Lower leg skin (tissue), 4 donors: Measurements from ENCODE around the gene KDM5C. TPM values are rescaled to one million over a fixed set of nuclear protein-coding genes. Genes with fewer than 3 reads are reported as not detected.

Source experiments
- DNase-seq, 2 donors: peaks; one replicate each; pipeline ENCODE4 v3.0.0-alpha.2; 2019; ENCODE audit warnings: low spot score in 2 of 2
- H3K4me3 ChIP-seq: fragments of 200-600 bp; sonication (generic); 2 replicates; pipeline ENCODE4 v1.5.1; 2017; ENCODE audit warnings: mild to moderate bottlenecking, low read depth; ENCODE audit not compliant: poor library complexity, severe bottlenecking
- POLR2A ChIP-seq, 2 donors: fragments of 450-650 bp; IDR thresholded peaks; one replicate each; pipeline ENCODE4 v1.6.1; 2016 to 2017; ENCODE audit warnings: antibody characterized with exemption in 2 of 2, mild to moderate bottlenecking in 1 of 2, moderate library complexity in 1 of 2
- WGBS, 2 donors: methylation state at CpG; one replicate each; pipeline ENCODE4 v1.1.5; 2018; 5-methylcytosine and 5-hydroxymethylcytosine counted together
- intact Hi-C: fragments of 100-400 bp; cut with DNase I; formaldehyde crosslinking; loops from one replicate; pipeline ENCODE4 v1.15.0; 2023; ENCODE audit warnings: low total_unique reads
- total RNA-seq, 4 donors: library from RNA; depleted of rRNA; stranded (reverse); fragments of >200 nt; gene quantifications; one replicate each; pipeline ENCODE4 v1.1.0, GENCODE V29; 2016
- TF ChIP-seq, protein P1 (sequence below), 3 donors: fragments of 450-650 bp; IDR thresholded peaks; one replicate each; pipeline ENCODE4 v1.5.1; 2016; ENCODE audit warnings: antibody characterized with exemption in 3 of 3, mild to moderate bottlenecking in 3 of 3, moderate library complexity in 2 of 3

Gene KDM5C
- total RNA-seq, 4 donors from 2014 or later: 81.8 to 210 (median 145) TPM

DNA sequence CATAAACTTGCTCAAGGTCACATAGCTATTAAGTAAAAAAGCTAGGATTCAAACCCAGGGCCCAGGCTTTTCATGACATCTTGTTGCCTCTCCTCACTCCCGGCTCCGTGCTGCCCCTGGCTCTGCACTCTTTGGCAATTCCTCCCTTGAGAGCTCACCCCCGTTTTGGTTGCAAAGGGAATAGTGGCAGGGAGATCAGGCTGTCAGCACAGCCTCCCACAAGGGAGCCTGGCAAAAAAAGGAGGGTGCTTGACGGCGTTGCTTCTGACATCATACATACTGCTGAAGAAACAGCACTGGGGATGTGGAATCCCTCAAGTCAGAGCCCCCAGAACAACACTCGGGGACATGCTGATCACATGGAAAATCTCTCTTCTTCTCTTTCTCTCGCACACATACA lies 35.8 kb upstream of the KDM5C start:
- TF ChIP-seq, protein P1, sequence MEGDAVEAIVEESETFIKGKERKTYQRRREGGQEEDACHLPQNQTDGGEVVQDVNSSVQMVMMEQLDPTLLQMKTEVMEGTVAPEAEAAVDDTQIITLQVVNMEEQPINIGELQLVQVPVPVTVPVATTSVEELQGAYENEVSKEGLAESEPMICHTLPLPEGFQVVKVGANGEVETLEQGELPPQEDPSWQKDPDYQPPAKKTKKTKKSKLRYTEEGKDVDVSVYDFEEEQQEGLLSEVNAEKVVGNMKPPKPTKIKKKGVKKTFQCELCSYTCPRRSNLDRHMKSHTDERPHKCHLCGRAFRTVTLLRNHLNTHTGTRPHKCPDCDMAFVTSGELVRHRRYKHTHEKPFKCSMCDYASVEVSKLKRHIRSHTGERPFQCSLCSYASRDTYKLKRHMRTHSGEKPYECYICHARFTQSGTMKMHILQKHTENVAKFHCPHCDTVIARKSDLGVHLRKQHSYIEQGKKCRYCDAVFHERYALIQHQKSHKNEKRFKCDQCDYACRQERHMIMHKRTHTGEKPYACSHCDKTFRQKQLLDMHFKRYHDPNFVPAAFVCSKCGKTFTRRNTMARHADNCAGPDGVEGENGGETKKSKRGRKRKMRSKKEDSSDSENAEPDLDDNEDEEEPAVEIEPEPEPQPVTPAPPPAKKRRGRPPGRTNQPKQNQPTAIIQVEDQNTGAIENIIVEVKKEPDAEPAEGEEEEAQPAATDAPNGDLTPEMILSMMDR (IDR thresholded peaks at IDR 0.05): no peak
- TF ChIP-seq POLR2A (IDR thresholded peaks at IDR 0.05): no peak
- 71 to 77% methylated on average over 7 of the region's 7 CpGs for WGBS, 2 donors
- DNase-seq: no peak
- H3K4me3 ChIP-seq: no peak overlapping the region
- intact Hi-C loops: no loop called here

DNA sequence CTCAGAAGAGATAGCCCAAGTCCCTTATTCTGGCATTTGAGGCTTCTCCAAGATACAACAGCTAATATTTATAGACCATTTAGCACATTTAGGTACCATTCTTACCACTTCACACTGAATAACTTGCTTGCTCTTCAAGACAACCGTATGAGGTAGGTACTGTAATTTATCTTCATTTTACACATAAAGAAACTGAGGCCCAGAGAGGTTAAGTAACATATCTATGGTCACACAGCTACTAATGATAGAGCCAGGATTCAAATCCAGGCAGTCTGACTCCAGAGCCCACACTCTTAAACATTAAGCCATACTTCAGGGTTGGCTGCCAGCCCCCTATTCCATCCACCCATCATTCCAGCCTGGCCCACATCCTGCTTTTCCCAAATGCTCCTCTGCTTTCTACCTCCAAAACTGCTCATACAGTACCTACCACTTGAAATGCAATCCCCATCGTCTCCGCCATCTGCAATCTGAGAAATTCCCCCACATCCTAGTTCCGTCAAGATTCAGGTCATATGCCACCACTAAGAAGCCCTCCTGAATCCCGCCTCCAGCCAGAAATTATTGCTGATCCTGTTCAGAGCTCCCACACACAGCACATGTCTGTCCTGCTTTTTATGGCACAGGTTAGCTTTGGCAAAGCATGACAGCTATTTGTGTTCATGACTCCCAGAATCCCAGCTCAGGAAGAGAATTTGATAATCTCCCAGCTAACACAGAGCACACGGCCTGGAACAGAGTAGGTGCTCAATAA lies 32.8 kb upstream of the KDM5C start:
- H3K4me3 ChIP-seq: no peak overlapping the region
- no peak for TF ChIP-seq POLR2A (IDR thresholded peaks at IDR 0.05)
- TF ChIP-seq, protein P1 (IDR thresholded peaks at IDR 0.05): no peak
- no peak for DNase-seq
- intact Hi-C loops: no loop called here
- 84 to 93% methylated on average over 6 of the region's 6 CpGs for WGBS, 2 donors

DNA sequence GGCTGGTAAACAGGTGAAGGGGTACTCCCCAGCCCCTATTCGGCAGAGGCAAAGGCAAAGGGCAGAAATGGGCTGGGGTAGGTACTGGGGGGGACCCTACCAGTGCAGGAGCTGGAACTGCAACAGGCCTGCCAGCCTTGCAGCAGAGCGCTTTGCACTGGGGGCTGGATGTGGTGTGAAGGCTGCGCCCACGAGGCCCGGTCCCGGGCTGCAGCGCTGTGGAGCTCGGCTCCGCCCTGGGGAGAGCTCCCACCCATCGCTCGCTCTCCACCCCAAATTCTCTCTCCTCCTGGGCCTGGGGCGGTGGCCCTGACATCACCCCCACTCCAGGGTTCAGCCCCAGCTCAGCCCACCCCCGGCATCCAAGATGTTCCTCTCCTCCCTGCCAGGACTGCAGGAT lies 32.2 kb upstream of the KDM5C start:
- DNase-seq: no peak
- intact Hi-C loops: no loop called here
- no peak overlapping the region for H3K4me3 ChIP-seq
- TF ChIP-seq POLR2A (IDR thresholded peaks at IDR 0.05): no peak
- TF ChIP-seq, protein P1 (IDR thresholded peaks at IDR 0.05): no peak
- WGBS, 2 donors: 74% methylated on average over 8 to 13 of the region's 13 CpGs

DNA sequence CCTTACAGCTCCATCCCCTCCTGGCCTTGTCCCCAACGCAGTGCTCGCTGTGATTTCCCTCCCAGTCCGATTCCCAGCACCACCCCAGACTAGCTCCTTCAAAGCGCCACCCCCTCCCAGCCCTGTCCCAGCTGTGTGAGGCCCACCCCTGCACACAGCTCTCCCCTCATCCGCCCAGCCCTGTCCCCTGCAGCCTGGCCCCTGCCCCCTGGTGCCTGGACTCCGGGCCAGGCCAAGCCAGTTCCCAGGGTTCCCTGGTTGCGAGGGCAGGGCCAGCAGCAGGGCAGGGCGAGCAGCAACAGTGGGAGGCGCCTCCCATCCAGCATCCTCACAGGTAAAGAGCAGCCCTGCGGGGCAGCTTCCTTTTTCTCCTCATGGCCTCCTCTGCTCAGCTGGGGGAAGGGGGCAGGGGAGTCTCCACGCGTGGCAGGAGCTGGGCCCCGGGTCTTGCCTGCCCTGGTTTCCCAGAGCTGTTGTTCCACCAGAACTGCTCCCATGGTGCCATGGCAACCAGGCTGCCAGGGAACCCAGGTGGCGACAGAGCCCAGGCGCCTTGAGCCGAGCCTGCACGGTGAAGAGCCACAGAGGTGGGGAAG lies 31.5 kb upstream of the KDM5C start:
- TF ChIP-seq, protein P1 (IDR thresholded peaks at IDR 0.05): no peak
- no peak for TF ChIP-seq POLR2A (IDR thresholded peaks at IDR 0.05)
- DNase-seq: no peak
- no peak overlapping the region for H3K4me3 ChIP-seq
- intact Hi-C loops: no loop called here
- 51 to 74% methylated on average over 12 to 14 of the region's 17 CpGs for WGBS, 2 donors

DNA sequence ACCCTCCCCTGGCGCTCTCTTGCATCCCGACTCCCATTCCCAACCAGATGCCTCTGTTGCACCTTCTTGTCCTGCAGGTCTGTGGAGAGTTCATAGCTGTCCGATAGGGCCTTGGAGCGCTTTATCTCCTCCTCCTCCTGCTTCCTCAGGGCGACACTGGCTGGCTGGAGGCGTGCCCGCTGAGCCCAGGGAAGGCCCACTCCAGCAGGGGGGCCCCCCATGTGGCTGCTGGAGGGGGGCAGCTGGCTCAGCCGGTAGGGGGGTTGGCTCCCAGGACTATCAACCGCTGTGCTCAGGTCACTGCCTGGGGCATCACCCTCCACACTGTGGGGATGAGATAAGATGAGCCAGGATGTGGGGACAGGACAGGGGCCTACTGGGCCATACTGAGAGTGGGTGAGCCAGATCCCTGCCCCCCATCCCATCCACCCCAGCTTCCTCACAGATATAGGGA lies 30.8 kb upstream of the KDM5C start:
- TF ChIP-seq POLR2A (IDR thresholded peaks at IDR 0.05): no peak
- TF ChIP-seq, protein P1 (IDR thresholded peaks at IDR 0.05): no peak
- intact Hi-C loops: no loop called here
- H3K4me3 ChIP-seq: no peak overlapping the region
- 81 to 91% methylated on average over 5 to 9 of the region's 9 CpGs for WGBS, 2 donors
- no peak for DNase-seq
